Lung (tissue), 12 donors: ENCODE measurements around the gene RNF148. TPM values are rescaled to one million over a fixed set of nuclear protein-coding genes. Genes with fewer than 3 reads are reported as not detected.

Source experiments
- ATAC-seq: fragments of 200-7000 bp; cut with Tn5 transposase; one replicate; pipeline ENCODE4 v1.9.1; 2020; ENCODE audit warnings: moderate number of reproducible peaks; ENCODE audit not compliant: insufficient read depth, low FRiP score
- DNase-seq, 3 donors: peaks; one replicate each; pipeline ENCODE4 v3.0.0-alpha.2; 2013 to 2017
- H3K27ac ChIP-seq, 2 donors: one replicate each; pipeline ENCODE4 v1.5.1; 2013; ENCODE audit warnings: mild to moderate bottlenecking in 2 of 2, moderate library complexity in 2 of 2, control low read depth in 1 of 2, inconsistent platforms in 1 of 2, low read depth in 1 of 2, low read length in 1 of 2
- H3K27me3 ChIP-seq, 3 donors: one replicate each; pipeline ENCODE4 v1.5.1; 2013; ENCODE audit warnings: low read length in 2 of 3; ENCODE audit not compliant: control insufficient read depth in 3 of 3, insufficient read depth in 3 of 3
- H3K36me3 ChIP-seq, 4 donors: one replicate each; pipeline ENCODE4 v1.5.1; 2013; ENCODE audit warnings: low read length in 4 of 4, mild to moderate bottlenecking in 1 of 4, moderate library complexity in 1 of 4; ENCODE audit not compliant: control insufficient read depth in 4 of 4, insufficient read depth in 4 of 4
- H3K4me1 ChIP-seq, 5 donors: one replicate each; pipeline ENCODE4 v1.5.1; 2013; ENCODE audit warnings: low read length in 5 of 5, mild to moderate bottlenecking in 2 of 5, moderate library complexity in 1 of 5; ENCODE audit not compliant: control insufficient read depth in 5 of 5, insufficient read depth in 5 of 5
- H3K4me3 ChIP-seq: one replicate; pipeline ENCODE4 v1.5.1; 2013; ENCODE audit warnings: mild to moderate bottlenecking, control low read depth, moderate library complexity
- H3K9ac ChIP-seq, 2 donors: one replicate each; pipeline ENCODE4 v1.5.1; 2013; ENCODE audit warnings: low read length in 2 of 2, control low read depth in 1 of 2; ENCODE audit not compliant: insufficient read depth in 1 of 2
- H3K9me3 ChIP-seq, 4 donors: one replicate each; pipeline ENCODE4 v1.5.1; 2013; ENCODE audit warnings: low read length in 3 of 4, mild to moderate bottlenecking in 1 of 4, moderate library complexity in 1 of 4; ENCODE audit not compliant: control insufficient read depth in 4 of 4, insufficient read depth in 3 of 4
- CTCF ChIP-seq: IDR thresholded peaks from 2 replicates; pipeline ENCODE4 v1.5.1; 2012; ENCODE audit warnings: mild to moderate bottlenecking; ENCODE audit errors: control extremely low read depth, extremely low read depth
- WGBS, 2 donors: extraction: QIAGEN DNeasy Blood & Tissue Kit; methylation state at CpG; one replicate each; pipeline ENCODE4 v1.1.7; 2013; 5-methylcytosine and 5-hydroxymethylcytosine counted together
- polyA plus RNA-seq, 2 donors: library from polyadenylated mRNA; stranded (reverse); fragments of 200-250 nt; gene quantifications; one replicate each; pipeline ENCODE4 v1.2.1, GENCODE V29; 2013
- total RNA-seq, 2 donors: library from RNA; depleted of rRNA in 1 of 2; stranded (reverse); fragments of >200 nt in 1 of 2; gene quantifications; one replicate each; pipeline ENCODE4 v1.2.1, GENCODE V29; 2014 to 2021
- donor health status: control.
- donor health status: control.
- donor health status: Bipolar disorder and iron deficiency.
- donor health status: healthy.
- donor health status: DM: yes; HTN: yes; CAD: no.

The RNF148 gene
- total and polyA plus RNA-seq, 4 donors: 0.10 to 10.2 (median 1.8) TPM

GRCh38 chr7:122689346-122690109, 13.2 kb downstream of the RNF148 start:
- H3K27me3 ChIP-seq: no peaks in the 10 kb centered on the region
- no peak overlapping the region for H3K4me3 ChIP-seq
- no peak overlapping the region for H3K9ac ChIP-seq
- H3K27ac ChIP-seq: no peak overlapping the region
- no peaks in the 10 kb centered on the region for H3K36me3 ChIP-seq
- ATAC-seq (no peak), DNase-seq (no peak)
- WGBS, 2 donors: 90 to 96% methylated on average over 13 of the region's 13 CpGs
- H3K9me3 ChIP-seq: no peaks in the 10 kb centered on the region
- TF ChIP-seq CTCF: no peak
- H3K4me1 ChIP-seq: peaks cover 0 to 4% (median 2%) of the 10 kb centered on the region in 5 donors

GRCh38 chr7:122688400-122688998, 14.2 kb downstream of the RNF148 start:
- Histone ChIP-seq H3K4me3 (no peak overlapping the region), H3K9me3 (no peaks in the 10 kb centered on the region), H3K9ac (no peak overlapping the region), H3K27ac (no peak overlapping the region), H3K27me3 (no peaks in the 10 kb centered on the region), H3K4me1 (peaks cover 3 to 5% (median 4%) of the 10 kb centered on the region in 5 donors), H3K36me3 (no peaks in the 10 kb centered on the region)
- TF ChIP-seq CTCF: no peak
- ATAC-seq: no peak
- no peak for DNase-seq
- whole genome bisulfite sequencing, 2 donors: 72 to 73% methylated on average over 6 of the region's 6 CpGs

GRCh38 chr7:122686360-122686878, 16.3 kb downstream of the RNF148 start:
- no peak for TF ChIP-seq CTCF
- Histone ChIP-seq H3K27ac (no peak overlapping the region), H3K9me3 (no peaks in the 10 kb centered on the region), H3K4me1 (peaks cover 3 to 20% (median 4%) of the 10 kb centered on the region in 5 donors), H3K4me3 (no peak overlapping the region), H3K9ac (no peak overlapping the region), H3K27me3 (no peaks in the 10 kb centered on the region), H3K36me3 (no peaks in the 10 kb centered on the region)
- 63 to 76% methylated on average over 10 of the region's 10 CpGs for WGBS, 2 donors
- no peak for DNase-seq
- ATAC-seq: no peak
